Keratinocyte (primary cell): ENCODE results near the gene TPBGL. TPM values are rescaled to one million over a fixed set of nuclear protein-coding genes. Genes with fewer than 3 reads are reported as not detected.

Source experiments
- DNase-seq: peaks from one replicate; pipeline ENCODE4 v3.0.0-alpha.2; 2011; ENCODE audit warnings: low read depth, missing footprints, low spot score
- FAIRE-seq: peaks from 2 replicates; lab custom pipeline; 2011; peaks lifted over from hg19 to GRCh38; lab: Jason Lieb, UNC
- H2AFZ ChIP-seq: 2 replicates; pipeline ENCODE4 v1.6.0; 2012; ENCODE audit warnings: low read length, control low read depth, inconsistent platforms; ENCODE audit not compliant: control insufficient read depth
- H3K27ac ChIP-seq: 2 replicates; pipeline ENCODE4 v1.5.1; 2011; ENCODE audit warnings: low read length; ENCODE audit not compliant: control insufficient read depth, insufficient read depth
- H3K27me3 ChIP-seq: 3 replicates; pipeline ENCODE4 v1.6.0; 2011; ENCODE audit warnings: low read length; ENCODE audit not compliant: control insufficient read depth, insufficient read depth; ENCODE audit errors: extremely low read depth
- H3K36me3 ChIP-seq, 2 experiments: 2 replicates in 1 of 2; 3 replicates in 1 of 2; pipeline ENCODE4 v1.5.1; 2011; ENCODE audit warnings: low read length in 2 of 2, mild to moderate bottlenecking in 1 of 2; ENCODE audit not compliant: control insufficient read depth in 2 of 2, insufficient read depth in 2 of 2; ENCODE audit errors: extremely low read depth in 1 of 2
- H3K4me1 ChIP-seq: 3 replicates; pipeline ENCODE4 v1.5.1; 2011; ENCODE audit warnings: low read length; ENCODE audit not compliant: control insufficient read depth, insufficient read depth; ENCODE audit errors: extremely low read depth
- H3K4me2 ChIP-seq: 3 replicates; pipeline ENCODE4 v1.6.0; 2011; ENCODE audit warnings: low read depth, low read length; ENCODE audit not compliant: control insufficient read depth, insufficient read depth; ENCODE audit errors: extremely low read depth
- H3K4me3 ChIP-seq, 3 experiments: fragments of 200-600 bp in 1 of 3; sonication (generic) in 1 of 3; 2 replicates in 2 of 3; 3 replicates in 1 of 3; pipeline ENCODE4 v1.5.1; 2011 to 2016; ENCODE audit warnings: low read length in 3 of 3, mild to moderate bottlenecking in 3 of 3, control low read depth in 2 of 3, inconsistent platforms in 1 of 3, low read depth in 1 of 3, mixed read lengths in 1 of 3, mixed run types in 1 of 3, moderate library complexity in 1 of 3; ENCODE audit not compliant: control insufficient read depth in 2 of 3, insufficient read depth in 2 of 3; ENCODE audit errors: extremely low read depth in 1 of 3
- H3K79me2 ChIP-seq: 2 replicates; pipeline ENCODE4 v1.6.0; 2012; ENCODE audit warnings: low read length; ENCODE audit not compliant: control insufficient read depth, insufficient read depth
- H3K9ac ChIP-seq: 3 replicates; pipeline ENCODE4 v1.6.0; 2011; ENCODE audit warnings: low read length; ENCODE audit not compliant: control insufficient read depth, insufficient read depth; ENCODE audit errors: extremely low read depth
- H3K9me1 ChIP-seq: 3 replicates; pipeline ENCODE4 v1.6.0; 2011; ENCODE audit warnings: low read length; ENCODE audit not compliant: control insufficient read depth, insufficient read depth; ENCODE audit errors: extremely low read depth
- H3K9me3 ChIP-seq: 2 replicates; pipeline ENCODE4 v1.5.1; 2012; ENCODE audit warnings: low read depth, low read length; ENCODE audit not compliant: control insufficient read depth
- H4K20me1 ChIP-seq: 3 replicates; pipeline ENCODE4 v1.6.0; 2011; ENCODE audit warnings: low read length; ENCODE audit not compliant: control insufficient read depth, insufficient read depth; ENCODE audit errors: extremely low read depth
- CTCF ChIP-seq, 3 experiments: IDR thresholded peaks in 1 of 3; conservative IDR thresholded peaks in 1 of 3; optimal IDR thresholded peaks in 1 of 3; 2 replicates in 2 of 3; 3 replicates in 1 of 3; pipeline versions ENCODE3 to v1.5.1; 2011; ENCODE audit warnings: low read length in 3 of 3, mild to moderate bottlenecking in 3 of 3, moderate library complexity in 2 of 3, control low read depth in 1 of 3, inconsistent platforms in 1 of 3; ENCODE audit not compliant: insufficient read depth in 2 of 3; ENCODE audit errors: extremely low read depth in 1 of 3
- EZH2 ChIP-seq: IDR thresholded peaks from one replicate; pipeline ENCODE4 v1.6.1; 2012; ENCODE audit warnings: inconsistent platforms, mild to moderate bottlenecking, low read length, moderate library complexity
- dilution Hi-C: fragments of 300-500 bp; cut with MboI; formaldehyde crosslinking; loops from one replicate; pipeline ENCODE4 v1.7.0; 2020; ENCODE audit warnings: low sequenced_read_pairs; ENCODE audit not compliant: extremely low pct_ligation_motif_present
- polyA plus RNA-seq, 5 experiments: library from polyadenylated mRNA; depleted of rRNA in 3 of 5; stranded (reverse) in 3 of 5; stranded (forward) in 1 of 5; unstranded in 1 of 5; fragments of >200 nt; gene quantifications; 1 replicate in 1 of 5; 2 replicates in 3 of 5; 3 replicates in 1 of 5; pipeline versions ENCODE4 v1.2.1 to v1.2.3, GENCODE V29; 2011 to 2012; ENCODE audit warnings: missing spikeins in 2 of 5, low read depth in 1 of 5, low replicate concordance in 1 of 5

Gene TPBGL
- polyA plus RNA-seq, 1 donor (not counting 4 experiments of a cell fraction or from before 2014, with no cell fraction given) = not detected

GRCh38 chr11:75267171-75267970 lies 26.8 kb downstream of the TPBGL start:
- Histone ChIP-seq H3K9me3 (no peaks in the 10 kb centered on the region), H3K4me1 (no peaks in the 10 kb centered on the region), H4K20me1 (no peaks in the 10 kb centered on the region), H3K4me3 (no peak overlapping the region), H3K36me3 (no peaks in the 10 kb centered on the region), H3K79me2 (no peaks in the 10 kb centered on the region), H3K9me1 (no peaks in the 10 kb centered on the region), H3K27me3 (no peaks in the 10 kb centered on the region), H3K4me2 (no peak overlapping the region), H3K9ac (no peak overlapping the region), H3K27ac (no peak overlapping the region), H2AFZ (no peak overlapping the region)
- DNase-seq (no peak), FAIRE-seq (no peak)
- dilution Hi-C loops = no loop called here
- TF ChIP-seq EZH2 (no peak), CTCF (optimal IDR thresholded peaks at IDR 0.05 in 1 of 3, IDR thresholded peaks at IDR 0.05 in 1 of 3, conservative IDR thresholded peaks at IDR 0.05 in 1 of 3; ENCODE audit: extremely low read depth in 1 of 3, insufficient read depth in 2 of 3, low read length in 3 of 3) (no peak)

GRCh38 chr11:75268626-75269366 lies 28.2 kb downstream of the TPBGL start:
- no peak overlapping the region for H3K4me2 ChIP-seq
- dilution Hi-C loops = no loop called here
- TF ChIP-seq EZH2 = no peak
- TF ChIP-seq CTCF (optimal IDR thresholded peaks at IDR 0.05 in 1 of 3, IDR thresholded peaks at IDR 0.05 in 1 of 3, conservative IDR thresholded peaks at IDR 0.05 in 1 of 3; ENCODE audit: extremely low read depth in 1 of 3, insufficient read depth in 2 of 3, low read length in 3 of 3) = no peak
- no peak overlapping the region for H3K4me3 ChIP-seq
- no peaks in the 10 kb centered on the region for H3K36me3 ChIP-seq
- no peak overlapping the region for H3K9ac ChIP-seq
- FAIRE-seq (no peak), DNase-seq (no peak)
- no peak overlapping the region for H2AFZ ChIP-seq
- H3K27me3 ChIP-seq = no peaks in the 10 kb centered on the region
- no peak overlapping the region for H3K27ac ChIP-seq
- H3K9me1 ChIP-seq = no peaks in the 10 kb centered on the region
- H4K20me1 ChIP-seq = no peaks in the 10 kb centered on the region
- no peaks in the 10 kb centered on the region for H3K4me1 ChIP-seq
- no peaks in the 10 kb centered on the region for H3K9me3 ChIP-seq
- H3K79me2 ChIP-seq = no peaks in the 10 kb centered on the region
